K562 treated with DMSO at 1 percent for 4 hours (cell line): ENCODE results near the gene CDH6. TPM values are rescaled to one million over a fixed set of nuclear protein-coding genes. Genes with fewer than 3 reads are reported as not detected.

ENCODE experiments used
- total RNA-seq: library from RNA; unstranded; fragments of 300-600 nt; gene quantifications from 2 replicates; pipeline ENCODE4 v1.2.3, GENCODE V29; 2022; ENCODE audit not compliant: insufficient read depth

Gene CDH6
- total RNA-seq, result not detected in 2 replicates

GRCh38 chr5:31193591-31194467 lies at the start of gene CDH6:
CDH6 (plus strand) TSS chr5:31193686; CDS start chr5:31267474, 73,788 bp downstream.

